HG02571 (cell line): ENCODE measurements around the gene CASTOR2.
"Not testable (repeated sequence)": the region's sequence is repeated elsewhere in the genome, so short reads cannot be mapped to it uniquely, and the experiment has no call there.

Experiments used
- ATAC-seq: cut with Tn5 transposase; IDR thresholded peaks from one replicate; pipeline ENCODE4 v1.9.1; 2021; ENCODE audit warnings: mild to moderate bottlenecking, moderate library complexity; ENCODE audit not compliant: unreplicated experiment

Gene CASTOR2

GRCh38 chr7:75049817-75050216 is 85.3 kb downstream of the CASTOR2 start:
- ATAC-seq: no peak

GRCh38 chr7:75050501-75050900 is 86.0 kb downstream of the CASTOR2 start:
- ATAC-seq: no peak

DNA sequence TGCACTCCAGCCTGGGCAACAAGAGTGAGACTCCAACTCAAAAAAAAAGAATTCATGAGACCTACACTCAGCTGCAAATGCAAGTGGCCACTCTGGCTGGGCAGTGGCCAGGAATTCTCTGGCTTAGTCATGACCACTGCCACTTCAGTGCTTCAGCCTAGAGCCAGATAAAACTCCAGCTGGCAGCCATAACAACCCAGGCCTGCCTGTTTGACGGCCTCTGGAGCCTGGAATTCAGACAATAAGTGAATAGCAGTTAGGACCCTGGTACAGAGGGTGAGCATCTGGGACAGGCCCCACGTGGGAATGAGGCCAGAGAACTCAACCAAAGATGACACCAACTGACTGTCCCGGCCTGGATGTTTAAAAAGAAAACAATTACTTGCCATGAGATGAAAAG is 90.2 kb downstream of the CASTOR2 start:
- no peak for ATAC-seq

DNA sequence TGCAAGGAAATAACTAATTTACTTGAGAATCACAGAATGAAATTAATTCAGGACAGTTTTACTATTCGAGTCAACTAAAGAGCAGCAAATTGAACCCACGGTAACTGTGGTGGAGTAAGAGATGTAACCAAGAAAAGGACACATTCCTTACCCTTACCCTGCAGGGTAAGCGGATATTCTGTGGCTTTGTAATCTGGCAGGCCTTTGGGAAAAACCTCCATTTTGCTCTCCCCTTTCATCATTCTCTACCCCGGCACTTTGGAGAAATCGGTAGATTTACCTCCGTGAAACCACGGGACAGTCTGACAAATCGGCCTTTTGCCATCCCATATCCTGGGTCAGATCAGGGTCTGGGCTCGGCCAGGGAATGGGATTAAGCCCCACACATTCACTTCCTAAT is 90.7 kb downstream of the CASTOR2 start:
- no peak for ATAC-seq

DNA sequence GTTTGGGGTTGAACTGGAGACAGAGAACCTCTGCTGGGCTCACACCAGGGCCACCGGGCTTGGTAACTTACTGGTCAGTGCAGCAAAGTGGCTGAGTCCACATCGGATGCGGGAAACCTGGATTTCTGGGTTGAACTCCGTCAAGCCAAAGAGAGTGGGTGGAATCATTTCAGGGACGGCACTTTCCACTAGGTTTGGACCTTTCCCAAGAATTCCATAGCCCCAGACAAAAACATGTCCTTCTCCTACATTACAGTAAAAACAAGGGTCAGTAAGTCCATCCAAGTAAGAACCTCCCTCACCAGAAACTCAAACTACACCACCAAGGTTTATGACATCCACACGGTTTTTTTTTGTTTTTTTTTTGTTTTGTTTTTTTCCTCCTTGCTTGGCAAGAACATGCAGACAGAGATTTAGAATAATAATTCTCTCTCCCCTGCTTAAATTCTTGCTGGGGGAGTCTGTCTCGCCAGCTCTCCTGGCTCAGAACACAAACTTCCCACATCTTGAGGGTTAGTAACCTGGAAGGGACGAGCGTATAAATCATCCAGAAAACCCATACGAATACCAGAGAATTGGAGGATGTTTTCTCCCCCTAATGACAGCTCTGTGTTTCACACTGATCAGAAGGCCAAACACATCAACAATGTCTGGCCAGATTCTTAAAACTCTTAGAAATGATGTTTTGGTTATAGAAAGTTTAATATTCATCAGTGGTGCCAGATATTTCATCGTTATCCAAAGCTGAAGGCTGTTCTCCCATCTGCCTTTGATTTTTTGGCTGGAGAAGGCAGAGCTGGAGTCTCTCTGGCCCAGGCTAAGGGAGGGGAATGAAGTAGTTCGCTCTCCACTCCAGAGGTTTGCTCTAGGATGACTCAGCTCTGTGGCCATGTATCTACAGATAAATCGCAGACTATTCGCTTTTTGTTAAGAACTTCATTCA is 91.6 kb downstream of the CASTOR2 start:
- no peak for ATAC-seq

DNA sequence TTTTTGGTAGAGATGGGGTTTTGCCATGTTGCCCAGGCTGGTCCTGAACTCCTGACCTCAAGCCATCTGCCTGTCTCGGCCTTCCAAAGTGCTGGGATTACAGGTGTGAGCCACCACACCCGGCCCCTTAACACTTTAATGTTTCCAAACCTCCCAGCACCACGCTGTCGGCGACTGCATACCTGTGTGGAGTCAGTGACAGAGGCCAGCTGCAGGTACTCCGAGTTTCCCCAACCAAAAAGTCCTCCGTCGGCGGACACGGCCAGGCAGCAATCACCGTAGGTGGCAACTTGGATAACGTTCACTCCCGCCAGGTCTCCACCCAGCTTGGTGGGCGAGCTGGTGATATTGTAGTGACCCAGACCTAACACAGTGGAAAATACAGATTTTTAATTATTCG is 93.9 kb downstream of the CASTOR2 start:
- no peak for ATAC-seq

GRCh38 chr7:75064291-75064690 is 99.8 kb downstream of the CASTOR2 start:
- no peak for ATAC-seq

DNA sequence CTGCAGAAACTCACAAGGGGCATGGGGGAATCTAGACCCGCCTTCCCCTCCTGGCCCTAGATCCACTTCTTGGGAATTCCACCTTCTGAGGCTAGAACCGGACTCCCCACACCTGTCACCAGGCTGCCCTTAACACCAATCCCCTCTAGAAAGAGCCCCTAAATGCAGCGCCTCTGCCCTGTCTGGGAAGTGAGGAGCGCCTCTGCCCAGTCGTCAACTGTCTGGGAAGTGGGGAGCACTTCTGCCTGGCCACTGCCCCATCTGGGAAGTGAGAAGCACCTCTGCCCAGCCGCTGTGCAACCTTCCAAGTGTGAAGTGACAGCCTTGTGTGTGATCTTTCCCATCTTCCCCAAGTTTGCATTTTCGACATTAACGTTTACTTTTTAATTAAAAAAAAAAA is 100.3 kb downstream of the CASTOR2 start:
- no peak for ATAC-seq

- no peak for ATAC-seq
Measured at GRCh38 chr7:75066521-75066920, 102.0 kb downstream of the CASTOR2 start.

DNA sequence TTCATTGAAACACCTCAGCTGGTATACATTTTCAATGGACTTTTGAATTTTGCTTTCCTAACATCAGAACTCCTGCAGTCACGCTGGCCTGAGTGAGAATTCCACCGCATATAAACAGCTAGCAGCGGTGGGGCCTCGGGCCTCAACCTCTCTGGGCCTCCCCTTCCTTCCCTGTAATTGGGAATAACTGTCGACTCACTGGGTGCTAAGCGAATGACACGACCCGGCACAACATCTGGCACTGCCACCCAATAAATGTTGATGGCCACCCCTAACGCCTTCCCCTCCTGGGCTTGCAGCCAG is 108.4 kb downstream of the CASTOR2 start:
- no peak for ATAC-seq

DNA sequence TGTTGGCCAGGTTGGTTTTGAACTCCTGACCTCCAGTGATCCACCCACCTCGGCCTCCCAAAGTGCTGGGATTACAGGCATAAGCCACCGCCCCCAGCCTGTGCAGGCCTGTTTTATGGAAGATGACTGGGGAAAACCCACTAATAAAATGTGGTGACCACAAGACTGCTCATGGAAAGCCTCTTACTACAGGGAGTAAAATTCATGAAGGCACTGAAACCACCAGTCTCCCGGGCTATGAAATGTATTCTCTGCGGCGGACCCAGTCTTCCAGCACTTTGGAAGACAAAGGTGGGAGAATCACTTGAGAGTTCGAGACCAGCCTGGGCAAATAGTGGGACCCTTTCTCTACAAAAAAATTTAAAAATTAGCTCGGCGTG is 109.7 kb downstream of the CASTOR2 start:
- ATAC-seq: not testable (repeated sequence)
